HG03439 (cell line): Measurements from ENCODE around the gene TMTC1.

ENCODE experiments used
- ATAC-seq: cut with Tn5 transposase; IDR thresholded peaks from one replicate; pipeline ENCODE4 v1.9.1; 2021; ENCODE audit warnings: mild to moderate bottlenecking, moderate library complexity; ENCODE audit not compliant: unreplicated experiment

The TMTC1 gene

DNA sequence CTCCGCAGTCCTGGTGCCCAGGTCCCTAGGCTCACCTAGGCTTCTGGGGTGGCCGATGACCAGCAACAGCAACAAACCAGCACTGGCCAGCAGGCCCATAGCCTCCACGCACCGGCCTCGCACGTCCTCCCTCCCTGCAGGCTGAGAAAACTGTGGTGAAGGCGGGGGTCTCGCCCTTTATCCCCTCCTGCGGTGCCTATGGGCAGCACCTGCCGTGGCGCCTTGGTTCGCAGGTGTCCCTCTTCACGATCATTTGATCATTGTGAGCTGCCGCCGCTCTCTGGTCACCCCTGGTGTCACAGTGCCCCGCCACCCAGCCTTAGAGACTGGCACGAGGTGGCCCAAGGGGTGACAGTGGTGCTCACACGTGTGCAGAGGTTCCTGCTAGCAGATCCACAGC is 286.2 kb downstream of the TMTC1 start, which contains the start of gene OVCH1:
Gene OVCH1, minus strand, starts transcription at position 99 of the 400 bp plus-strand sequence. Its CDS starts 0 bp downstream, at position 99.
- no peak for ATAC-seq

DNA sequence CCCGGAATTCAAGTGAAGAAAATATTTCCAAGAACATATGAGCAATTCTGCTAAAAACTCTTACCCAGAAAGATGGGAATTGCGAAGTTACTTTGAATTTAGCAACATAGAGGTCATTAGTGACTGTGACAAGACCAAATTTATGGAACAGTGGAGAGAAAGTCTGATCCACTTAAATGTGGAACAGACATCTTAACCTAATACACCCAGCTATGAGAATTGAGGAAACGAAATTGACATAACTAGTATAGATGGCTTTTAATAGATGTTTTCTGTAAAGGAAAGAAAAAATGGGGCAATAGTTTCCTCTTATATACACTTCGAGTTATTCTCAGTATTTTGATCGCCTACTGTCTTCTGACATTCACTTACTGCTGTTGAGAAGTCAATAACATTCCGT is 290.9 kb downstream of the TMTC1 start:
- no peak for ATAC-seq

DNA sequence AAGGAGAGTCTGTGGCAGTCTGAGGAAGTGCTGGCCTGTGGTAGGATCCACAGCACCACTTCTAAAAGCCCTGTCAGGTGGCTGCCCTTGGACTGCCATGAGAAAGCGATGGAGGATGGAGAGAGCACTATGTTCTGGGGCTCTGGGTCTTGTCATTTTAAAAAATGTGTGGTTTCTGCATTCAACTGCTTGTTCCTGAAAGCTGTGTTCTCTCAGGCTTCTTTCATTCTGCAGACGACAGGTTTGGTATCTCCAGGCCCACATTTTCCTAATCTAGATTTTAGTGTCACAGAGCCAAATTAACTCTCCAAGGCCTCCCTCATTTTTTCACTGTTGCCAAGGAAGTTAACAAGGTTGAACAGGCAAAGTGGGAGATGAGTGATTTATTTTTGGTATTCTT is 296.8 kb downstream of the TMTC1 start:
- no peak for ATAC-seq

DNA sequence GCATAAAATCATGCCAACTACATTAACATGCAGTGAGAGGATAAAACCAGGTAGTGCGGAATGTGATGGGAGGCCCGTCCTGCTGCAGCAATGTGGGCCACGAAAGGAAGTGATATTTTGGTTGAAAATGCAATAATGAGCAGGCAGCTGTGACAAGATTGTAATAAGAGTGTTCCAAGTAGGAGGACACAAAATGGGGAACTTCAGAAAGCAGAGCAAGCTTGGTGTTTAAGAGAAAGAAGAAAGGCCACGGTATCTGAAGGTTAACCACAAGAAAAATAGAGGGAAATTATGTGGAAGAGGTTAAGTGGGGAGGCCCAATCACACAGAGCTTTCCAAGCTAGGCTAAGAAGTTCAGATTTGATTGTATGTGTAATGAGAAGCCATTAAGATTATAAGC is 320.5 kb downstream of the TMTC1 start:
- ATAC-seq = no peak

DNA sequence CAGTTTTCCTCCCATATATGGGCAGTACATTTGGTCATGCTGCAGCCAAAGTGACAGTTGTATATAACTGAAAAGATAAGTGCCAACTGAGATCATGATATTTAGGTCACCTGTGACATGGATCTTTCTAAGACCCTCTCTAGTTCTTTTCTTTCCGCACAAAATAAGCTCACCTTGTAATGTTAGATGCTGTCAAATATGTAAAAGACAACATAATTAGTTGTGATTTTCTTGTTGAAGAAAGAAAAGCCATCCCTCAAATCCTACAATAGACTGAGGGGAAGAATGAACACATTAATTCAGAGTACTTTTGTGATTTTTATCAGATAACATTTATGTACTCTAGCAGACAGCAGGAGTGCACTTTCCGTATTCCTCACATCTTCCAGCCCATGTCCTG is 323.7 kb downstream of the TMTC1 start:
- no peak for ATAC-seq

DNA sequence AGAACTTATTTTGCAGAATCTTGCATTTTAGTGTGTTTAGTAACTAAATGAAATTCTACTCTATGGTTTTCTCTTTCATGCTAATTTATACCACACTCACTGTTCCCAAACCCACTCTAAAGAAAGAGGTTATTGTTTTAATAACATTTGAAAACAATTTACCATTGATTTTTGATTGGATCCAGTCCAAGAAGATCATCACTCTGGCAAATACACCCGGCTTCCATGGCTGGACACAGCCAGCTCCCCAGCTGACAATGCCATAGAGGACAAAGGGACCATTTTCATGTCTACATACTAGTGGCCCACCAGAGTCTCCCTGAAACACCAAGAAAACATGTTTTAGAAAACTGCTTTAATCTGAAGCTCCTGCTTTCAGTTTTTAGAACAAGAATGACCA is 328.7 kb downstream of the TMTC1 start:
- no peak for ATAC-seq

DNA sequence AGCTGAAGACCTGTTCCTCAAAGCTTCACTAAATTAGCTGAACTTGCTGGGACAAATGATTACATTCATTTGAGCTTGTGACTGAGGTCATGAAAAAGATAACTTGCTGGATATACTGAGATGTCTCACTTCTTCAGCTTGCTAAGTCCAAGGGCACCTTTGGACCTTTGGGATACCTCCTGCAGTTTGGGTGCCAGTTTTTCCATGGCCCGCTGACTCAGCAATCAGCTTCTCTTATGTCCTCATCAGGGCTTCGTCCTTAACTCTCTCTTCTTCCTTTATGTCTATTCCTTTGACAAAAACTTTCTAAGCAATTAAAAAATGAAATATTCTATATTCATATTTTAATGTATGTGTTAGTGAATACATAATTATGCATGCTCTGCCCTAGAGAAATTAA is 331.9 kb downstream of the TMTC1 start:
- ATAC-seq = no peak
